OCI-LY3 (cell line): ENCODE data around the gene COL12A1.

ENCODE experiments used
- H2AFZ ChIP-seq: fragments of 200-600, 300-600 bp; shearing (Covaris generic); 2 replicates; pipeline ENCODE4 v1.6.0; 2014; ENCODE audit warnings: antibody characterized with exemption, low read depth, low read length
- H3K27ac ChIP-seq: fragments of 200-600, 300-600 bp; sonication (generic); 2 replicates; pipeline ENCODE4 v1.5.1; 2014; ENCODE audit warnings: mild to moderate bottlenecking, low read length, moderate library complexity, mixed read lengths
- H3K27me3 ChIP-seq: fragments of 200-600, 300-600 bp; sonication (generic); 2 replicates; pipeline ENCODE4 v1.6.1; 2014; ENCODE audit warnings: low read depth, low read length, mixed read lengths
- H3K36me3 ChIP-seq: fragments of 200-600, 300-600 bp; sonication (generic); replicated peaks from 2 replicates; pipeline ENCODE3; 2014; ENCODE audit warnings: low read depth, low read length, mixed read lengths
- H3K4me1 ChIP-seq: fragments of 300-600, 200-600 bp; sonication (generic); 2 replicates; pipeline ENCODE4 v1.6.1; 2014; ENCODE audit warnings: low read length, mixed read lengths
- H3K4me2 ChIP-seq: fragments of 200-600, 300-600 bp; sonication (generic); 2 replicates; pipeline ENCODE4 v1.6.1; 2014; ENCODE audit warnings: low read length, mixed read lengths
- H3K4me3 ChIP-seq: fragments of 300-600, 200-600 bp; sonication (generic); 2 replicates; pipeline ENCODE4 v1.5.1; 2014; ENCODE audit warnings: antibody characterized with exemption, mild to moderate bottlenecking, low read length, moderate library complexity
- H3K79me2 ChIP-seq: fragments of 300-600, 200-600 bp; shearing (Covaris generic); 2 replicates; pipeline ENCODE4 v1.6.1; 2014; ENCODE audit warnings: mild to moderate bottlenecking, low read length, mixed read lengths
- H3K9ac ChIP-seq: fragments of 300-600, 200-600 bp; shearing (Covaris generic); 2 replicates; pipeline ENCODE4 v1.6.0; 2014; ENCODE audit warnings: mild to moderate bottlenecking, low read length, moderate library complexity
- H3K9me3 ChIP-seq: fragments of 200-600, 300-600 bp; shearing (Covaris generic); 2 replicates; pipeline ENCODE4 v1.6.1; 2014; ENCODE audit warnings: low read length, mixed read lengths; ENCODE audit not compliant: insufficient read depth
- H4K20me1 ChIP-seq: fragments of 200-600, 300-600 bp; sonication (generic); 2 replicates; pipeline ENCODE4 v1.6.1; 2016; ENCODE audit warnings: low read length, mixed read lengths; ENCODE audit not compliant: insufficient read depth
- CTCF ChIP-seq: fragments of 200-600, 300-600 bp; sonication (generic); IDR thresholded peaks from 2 replicates; pipeline ENCODE4 v1.5.1; 2014; ENCODE audit warnings: antibody characterized with exemption, low read length, low read depth
- EZH2phosphoT487 ChIP-seq: fragments of 200-600 bp; shearing (Covaris generic); IDR thresholded peaks from 2 replicates; pipeline ENCODE4 v1.6.1; 2018; ENCODE audit warnings: antibody characterized with exemption, mixed run types, low read depth

Gene COL12A1

GRCh38 chr6:75101896-75102295, 104.0 kb downstream of the COL12A1 start:
- no peaks in the 10 kb centered on the region for H3K79me2 ChIP-seq
- H3K4me2 ChIP-seq = no peak overlapping the region
- H3K4me3 ChIP-seq = no peak overlapping the region
- H3K36me3 ChIP-seq = no peaks in the 10 kb centered on the region
- H3K27ac ChIP-seq = no peak overlapping the region
- H3K9ac ChIP-seq = no peak overlapping the region
- no peaks in the 10 kb centered on the region for H3K27me3 ChIP-seq
- TF ChIP-seq EZH2phosphoT487 (no peak), CTCF (no peak)
- no peaks in the 10 kb centered on the region for H3K4me1 ChIP-seq
- H4K20me1 ChIP-seq = no peaks in the 10 kb centered on the region
- no peak overlapping the region for H2AFZ ChIP-seq
- no peaks in the 10 kb centered on the region for H3K9me3 ChIP-seq

- Histone ChIP-seq H3K4me3 (no peak overlapping the region), H3K9me3 (no peaks in the 10 kb centered on the region), H3K27me3 (no peaks in the 10 kb centered on the region), H3K4me1 (no peaks in the 10 kb centered on the region), H3K36me3 (no peaks in the 10 kb centered on the region), H4K20me1 (no peaks in the 10 kb centered on the region), H3K79me2 (no peaks in the 10 kb centered on the region), H3K9ac (no peak overlapping the region), H2AFZ (no peak overlapping the region), H3K27ac (no peak overlapping the region), H3K4me2 (no peak overlapping the region)
- TF ChIP-seq CTCF (no peak), EZH2phosphoT487 (no peak)
These were observed 107.1 kb downstream of the COL12A1 start for GRCh38 chr6:75098709-75099108.

- no peaks in the 10 kb centered on the region for H3K79me2 ChIP-seq
- no peaks in the 10 kb centered on the region for H3K36me3 ChIP-seq
- no peak overlapping the region for H3K4me2 ChIP-seq
- H3K27ac ChIP-seq = no peak overlapping the region
- no peaks in the 10 kb centered on the region for H3K9me3 ChIP-seq
- no peaks in the 10 kb centered on the region for H4K20me1 ChIP-seq
- H2AFZ ChIP-seq = no peak overlapping the region
- H3K27me3 ChIP-seq = no peaks in the 10 kb centered on the region
- H3K4me1 ChIP-seq = no peaks in the 10 kb centered on the region
- H3K4me3 ChIP-seq = no peak overlapping the region
- no peak overlapping the region for H3K9ac ChIP-seq
- no peak for TF ChIP-seq EZH2phosphoT487
- TF ChIP-seq CTCF = no peak
These were observed 108.9 kb downstream of the COL12A1 start for GRCh38 chr6:75096966-75097365.

GRCh38 chr6:75094614-75095200, 111.1 kb downstream of the COL12A1 start:
- TF ChIP-seq EZH2phosphoT487 = no peak
- no peak for TF ChIP-seq CTCF
- H3K9ac ChIP-seq = no peak overlapping the region
- no peak overlapping the region for H2AFZ ChIP-seq
- H4K20me1 ChIP-seq = no peaks in the 10 kb centered on the region
- H3K27ac ChIP-seq = no peak overlapping the region
- H3K27me3 ChIP-seq = no peaks in the 10 kb centered on the region
- no peaks in the 10 kb centered on the region for H3K9me3 ChIP-seq
- no peak overlapping the region for H3K4me3 ChIP-seq
- H3K4me2 ChIP-seq = no peak overlapping the region
- no peaks in the 10 kb centered on the region for H3K4me1 ChIP-seq
- no peaks in the 10 kb centered on the region for H3K36me3 ChIP-seq
- no peaks in the 10 kb centered on the region for H3K79me2 ChIP-seq
